Measurements from ENCODE around the gene CUEDC1. TPM values are rescaled to one million over a fixed set of nuclear protein-coding genes. Genes with fewer than 3 reads are reported as not detected.

CUEDC1 gene
- total and polyA plus RNA-seq, 5 donors from 2014 or later = not detected

- Histone ChIP-seq H3K9me3 (ENCODE audit: control insufficient read depth in 2 of 2, low read length in 2 of 2) (no peaks in the 10 kb centered on the region), H3K27ac (ENCODE audit: insufficient read depth, low read length, poor library complexity, severe bottlenecking) (no peak overlapping the region), H3K27me3 (ENCODE audit: control insufficient read depth, insufficient read depth, low read length) (peaks cover 2% of the 10 kb centered on the region), H3K4me1 (ENCODE audit: control insufficient read depth, insufficient read depth, low read length, poor library complexity, severe bottlenecking) (no peaks in the 10 kb centered on the region), H3K36me3 (ENCODE audit: control insufficient read depth, insufficient read depth, low read length) (no peaks in the 10 kb centered on the region), H3K4me3 (ENCODE audit: low read depth, low read length) (no peak overlapping the region)
- no peaks in the 10 kb centered on the region for H3K36me3 Mint-ChIP-seq
- H3K27me3 Mint-ChIP-seq = peaks cover 20% of the 10 kb centered on the region
- H3K27ac Mint-ChIP-seq = no peak overlapping the region
- DNase-seq = no peak
- ATAC-seq (ENCODE audit: low read depth in 2 of 2) = peak in 1 of 2 donors; percentile 29
- peaks cover 0 to 7% (median 1%) of the 10 kb centered on the region in 4 donors for H3K4me1 Mint-ChIP-seq
- H3K9me3 Mint-ChIP-seq = peaks cover 0 to 2% (median 0%) of the 10 kb centered on the region in 7 donors
- H3K4me3 Mint-ChIP-seq = peak overlapping the region in 1 of 4 donors; percentile 76
Observed at GRCh38 chr17:57874434-57875289, 80.5 kb downstream of the CUEDC1 start.

DNA sequence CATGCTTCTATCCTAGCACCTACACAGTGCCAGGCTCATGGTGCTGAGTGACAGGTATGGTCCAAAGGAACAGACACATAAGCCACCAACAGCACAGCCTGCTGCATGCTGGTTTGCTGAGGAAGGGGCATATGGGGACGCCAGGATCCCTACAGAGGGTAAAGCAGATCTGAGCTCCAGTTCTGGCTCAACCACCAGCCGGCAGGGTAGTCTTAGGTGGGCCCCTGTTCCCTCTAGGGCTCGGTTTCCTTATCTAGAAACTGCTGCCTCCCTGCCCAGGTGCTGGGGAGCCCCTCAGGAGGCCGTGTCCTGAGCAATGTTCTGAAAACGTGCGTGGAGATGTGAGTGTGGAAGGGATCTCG, 81.2 kb downstream of the CUEDC1 start:
- no peak overlapping the region for H3K27ac Mint-ChIP-seq
- ATAC-seq (ENCODE audit: low read depth in 2 of 2) = no peak
- H3K4me3 ChIP-seq (ENCODE audit: low read depth, low read length) = no peak overlapping the region

DNA sequence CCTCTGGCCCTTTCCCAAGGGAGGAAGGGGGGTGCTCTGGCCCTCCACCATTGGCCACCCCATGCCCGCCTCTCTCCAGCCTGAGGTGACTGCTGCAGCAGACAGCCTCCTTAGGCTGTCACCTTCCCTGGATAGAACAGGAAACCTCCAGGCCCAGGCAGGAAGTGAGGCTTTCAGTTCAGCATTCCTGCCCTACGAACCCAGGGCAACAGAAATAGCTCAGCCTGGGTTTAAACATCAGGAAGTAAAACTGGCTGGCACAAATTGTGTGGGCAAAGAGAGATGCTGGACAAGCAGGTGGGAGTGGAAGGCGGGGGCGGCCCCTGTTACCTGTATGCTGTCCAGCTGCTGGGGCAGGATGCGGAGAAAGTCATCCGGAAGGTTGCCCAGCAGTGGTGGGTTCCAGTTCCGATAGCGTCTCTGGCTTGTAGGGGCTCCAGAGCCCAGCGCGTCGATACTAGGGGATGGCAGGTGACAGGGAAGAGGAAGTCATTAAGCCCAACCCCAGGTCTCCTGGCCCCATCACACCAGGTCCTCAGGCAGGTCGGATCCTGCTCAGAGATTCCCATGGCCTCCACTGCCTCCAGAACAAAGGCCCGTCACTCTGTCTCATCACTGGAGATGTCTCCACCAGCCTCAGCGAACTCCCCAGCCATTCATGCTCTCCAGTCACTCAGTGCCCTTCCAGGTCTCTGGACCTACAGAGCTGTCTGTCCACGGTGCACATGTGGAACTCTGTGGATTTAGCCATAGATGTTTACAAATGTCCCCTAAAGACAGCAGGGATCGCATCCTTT, 81.8 kb downstream of the CUEDC1 start:
- H3K4me1 ChIP-seq (ENCODE audit: control insufficient read depth, insufficient read depth, low read length, poor library complexity, severe bottlenecking) = no peaks in the 10 kb centered on the region
- DNase-seq (no peak), ATAC-seq (ENCODE audit: low read depth in 2 of 2) (no peak)
- Mint-ChIP-seq H3K4me3 (no peak overlapping the region), H3K27ac (no peak overlapping the region), H3K4me1 (peaks cover 0 to 7% (median 1%) of the 10 kb centered on the region in 4 donors), H3K36me3 (no peaks in the 10 kb centered on the region), H3K27me3 (peaks cover 20% of the 10 kb centered on the region), H3K9me3 (peaks cover 0 to 2% (median 0%) of the 10 kb centered on the region in 7 donors)
- no peaks in the 10 kb centered on the region for H3K9me3 ChIP-seq (ENCODE audit: control insufficient read depth in 2 of 2, low read length in 2 of 2)
- H3K27me3 ChIP-seq (ENCODE audit: control insufficient read depth, insufficient read depth, low read length) = no peaks in the 10 kb centered on the region
- H3K27ac ChIP-seq (ENCODE audit: insufficient read depth, low read length, poor library complexity, severe bottlenecking) = no peak overlapping the region
- H3K36me3 ChIP-seq (ENCODE audit: control insufficient read depth, insufficient read depth, low read length) = no peaks in the 10 kb centered on the region
- no peak overlapping the region for H3K4me3 ChIP-seq (ENCODE audit: low read depth, low read length)

More for the DNA sequence above, 81.2 kb downstream of the CUEDC1 start:
- peaks cover 0 to 2% (median 0%) of the 10 kb centered on the region in 7 donors for H3K9me3 Mint-ChIP-seq
- peaks cover 20% of the 10 kb centered on the region for H3K27me3 Mint-ChIP-seq
- Histone ChIP-seq H3K4me1 (ENCODE audit: control insufficient read depth, insufficient read depth, low read length, poor library complexity, severe bottlenecking) (no peaks in the 10 kb centered on the region), H3K9me3 (ENCODE audit: control insufficient read depth in 2 of 2, low read length in 2 of 2) (no peaks in the 10 kb centered on the region), H3K27ac (ENCODE audit: insufficient read depth, low read length, poor library complexity, severe bottlenecking) (no peak overlapping the region), H3K36me3 (ENCODE audit: control insufficient read depth, insufficient read depth, low read length) (no peaks in the 10 kb centered on the region), H3K27me3 (ENCODE audit: control insufficient read depth, insufficient read depth, low read length) (no peaks in the 10 kb centered on the region)
- no peaks in the 10 kb centered on the region for H3K36me3 Mint-ChIP-seq
- peaks cover 0 to 7% (median 1%) of the 10 kb centered on the region in 4 donors for H3K4me1 Mint-ChIP-seq
- DNase-seq = no peak
- peak overlapping the region in 1 of 4 donors; percentile 76 for H3K4me3 Mint-ChIP-seq

GRCh38 chr17:57872536-57872935, 82.7 kb downstream of the CUEDC1 start:
- Mint-ChIP-seq H3K27me3 (peaks cover 16% of the 10 kb centered on the region), H3K27ac (peak overlapping the region in 1 of 3 donors; percentile 20), H3K9me3 (peaks cover 0 to 2% (median 0%) of the 10 kb centered on the region in 7 donors), H3K4me1 (peaks cover 0 to 9% (median 2%) of the 10 kb centered on the region in 4 donors), H3K36me3 (no peaks in the 10 kb centered on the region), H3K4me3 (no peak overlapping the region)
- H3K27ac ChIP-seq (ENCODE audit: insufficient read depth, low read length, poor library complexity, severe bottlenecking) = no peak overlapping the region
- H3K9me3 ChIP-seq (ENCODE audit: control insufficient read depth in 2 of 2, low read length in 2 of 2) = no peaks in the 10 kb centered on the region
- ATAC-seq (ENCODE audit: low read depth in 2 of 2) (no peak), DNase-seq (no peak)
- no peaks in the 10 kb centered on the region for H3K36me3 ChIP-seq (ENCODE audit: control insufficient read depth, insufficient read depth, low read length)
- H3K4me3 ChIP-seq (ENCODE audit: low read depth, low read length) = no peak overlapping the region
- no peaks in the 10 kb centered on the region for H3K27me3 ChIP-seq (ENCODE audit: control insufficient read depth, insufficient read depth, low read length)
- H3K4me1 ChIP-seq (ENCODE audit: control insufficient read depth, insufficient read depth, low read length, poor library complexity, severe bottlenecking) = no peaks in the 10 kb centered on the region

- Mint-ChIP-seq H3K9me3 (peaks cover 0 to 2% (median 0%) of the 10 kb centered on the region in 7 donors), H3K4me1 (peaks cover 0 to 11% (median 2%) of the 10 kb centered on the region in 4 donors), H3K36me3 (no peaks in the 10 kb centered on the region), H3K27ac (no peak overlapping the region), H3K27me3 (peaks cover 16% of the 10 kb centered on the region), H3K4me3 (no peak overlapping the region)
- ATAC-seq (ENCODE audit: low read depth in 2 of 2) (no peak), DNase-seq (no peak)
- H3K36me3 ChIP-seq (ENCODE audit: control insufficient read depth, insufficient read depth, low read length) = no peaks in the 10 kb centered on the region
- H3K27me3 ChIP-seq (ENCODE audit: control insufficient read depth, insufficient read depth, low read length) = no peaks in the 10 kb centered on the region
- no peaks in the 10 kb centered on the region for H3K4me1 ChIP-seq (ENCODE audit: control insufficient read depth, insufficient read depth, low read length, poor library complexity, severe bottlenecking)
- H3K9me3 ChIP-seq (ENCODE audit: control insufficient read depth in 2 of 2, low read length in 2 of 2) = no peaks in the 10 kb centered on the region
- no peak overlapping the region for H3K27ac ChIP-seq (ENCODE audit: insufficient read depth, low read length, poor library complexity, severe bottlenecking)
- H3K4me3 ChIP-seq (ENCODE audit: low read depth, low read length) = no peak overlapping the region
Observed at GRCh38 chr17:57871863-57872262, 83.3 kb downstream of the CUEDC1 start.

DNA sequence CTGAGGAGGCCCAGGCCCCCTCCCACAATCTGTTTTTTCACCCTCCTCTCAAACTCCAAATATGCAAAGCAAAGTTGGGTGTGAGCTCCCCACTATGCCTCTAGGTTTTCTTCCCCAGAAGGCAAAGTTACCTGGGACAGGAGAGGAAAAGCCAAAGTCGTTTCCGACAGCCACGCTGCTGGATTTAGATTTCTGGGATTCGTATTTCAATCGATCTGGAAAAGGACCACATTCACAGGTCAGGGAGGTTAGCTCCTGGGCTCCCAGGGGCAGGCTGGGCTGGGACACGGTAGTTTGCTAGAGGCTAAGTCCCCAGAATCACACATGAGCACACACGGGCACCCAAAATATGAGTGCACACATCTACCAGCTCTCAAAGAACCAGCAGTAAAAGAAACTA, 84.1 kb downstream of the CUEDC1 start:
- DNase-seq (no peak), ATAC-seq (ENCODE audit: low read depth in 2 of 2) (no peak)
- Mint-ChIP-seq H3K4me1 (peaks cover 0 to 11% (median 2%) of the 10 kb centered on the region in 4 donors), H3K4me3 (no peak overlapping the region), H3K27me3 (peaks cover 13% of the 10 kb centered on the region), H3K9me3 (peaks cover 0 to 2% (median 0%) of the 10 kb centered on the region in 7 donors), H3K27ac (no peak overlapping the region), H3K36me3 (no peaks in the 10 kb centered on the region)
- Histone ChIP-seq H3K4me1 (ENCODE audit: control insufficient read depth, insufficient read depth, low read length, poor library complexity, severe bottlenecking) (no peaks in the 10 kb centered on the region), H3K27me3 (ENCODE audit: control insufficient read depth, insufficient read depth, low read length) (no peaks in the 10 kb centered on the region), H3K27ac (ENCODE audit: insufficient read depth, low read length, poor library complexity, severe bottlenecking) (no peak overlapping the region), H3K9me3 (ENCODE audit: control insufficient read depth in 2 of 2, low read length in 2 of 2) (no peaks in the 10 kb centered on the region), H3K36me3 (ENCODE audit: control insufficient read depth, insufficient read depth, low read length) (no peaks in the 10 kb centered on the region), H3K4me3 (ENCODE audit: low read depth, low read length) (no peak overlapping the region)

- DNase-seq (no peak), ATAC-seq (ENCODE audit: low read depth in 2 of 2) (no peak)
- no peak overlapping the region for H3K4me3 Mint-ChIP-seq
- H3K4me1 Mint-ChIP-seq = peaks cover 0 to 11% (median 2%) of the 10 kb centered on the region in 4 donors
- peaks cover 12% of the 10 kb centered on the region for H3K27me3 Mint-ChIP-seq
- H3K27ac ChIP-seq (ENCODE audit: insufficient read depth, low read length, poor library complexity, severe bottlenecking) = no peak overlapping the region
- H3K4me1 ChIP-seq (ENCODE audit: control insufficient read depth, insufficient read depth, low read length, poor library complexity, severe bottlenecking) = no peaks in the 10 kb centered on the region
- peaks cover 0 to 1% (median 0%) of the 10 kb centered on the region in 7 donors for H3K9me3 Mint-ChIP-seq
- no peaks in the 10 kb centered on the region for H3K36me3 Mint-ChIP-seq
- H3K36me3 ChIP-seq (ENCODE audit: control insufficient read depth, insufficient read depth, low read length) = no peaks in the 10 kb centered on the region
- H3K27me3 ChIP-seq (ENCODE audit: control insufficient read depth, insufficient read depth, low read length) = no peaks in the 10 kb centered on the region
- no peaks in the 10 kb centered on the region for H3K9me3 ChIP-seq (ENCODE audit: control insufficient read depth in 2 of 2, low read length in 2 of 2)
- no peak overlapping the region for H3K27ac Mint-ChIP-seq
- no peak overlapping the region for H3K4me3 ChIP-seq (ENCODE audit: low read depth, low read length)
Observed at GRCh38 chr17:57870283-57870635, 85.0 kb downstream of the CUEDC1 start.
